Liver (tissue), 2 donors: Measurements from ENCODE around the gene ARIH2.

Source experiments
- GABPA ChIP-seq, 2 donors: IDR thresholded peaks in 1 of 2; conservative IDR thresholded peaks in 1 of 2; 2 replicates each; pipeline ENCODE4 v1.6.1; 2016; ENCODE audit warnings: antibody characterized with exemption in 2 of 2, mild to moderate bottlenecking in 1 of 2, moderate library complexity in 1 of 2
- HNF4A ChIP-seq, 2 donors: conservative IDR thresholded peaks; 2 replicates each; pipeline ENCODE4 v1.6.1; 2016; ENCODE audit warnings: antibody characterized with exemption in 2 of 2, mild to moderate bottlenecking in 2 of 2
- donor health status: healthy.

DNA sequence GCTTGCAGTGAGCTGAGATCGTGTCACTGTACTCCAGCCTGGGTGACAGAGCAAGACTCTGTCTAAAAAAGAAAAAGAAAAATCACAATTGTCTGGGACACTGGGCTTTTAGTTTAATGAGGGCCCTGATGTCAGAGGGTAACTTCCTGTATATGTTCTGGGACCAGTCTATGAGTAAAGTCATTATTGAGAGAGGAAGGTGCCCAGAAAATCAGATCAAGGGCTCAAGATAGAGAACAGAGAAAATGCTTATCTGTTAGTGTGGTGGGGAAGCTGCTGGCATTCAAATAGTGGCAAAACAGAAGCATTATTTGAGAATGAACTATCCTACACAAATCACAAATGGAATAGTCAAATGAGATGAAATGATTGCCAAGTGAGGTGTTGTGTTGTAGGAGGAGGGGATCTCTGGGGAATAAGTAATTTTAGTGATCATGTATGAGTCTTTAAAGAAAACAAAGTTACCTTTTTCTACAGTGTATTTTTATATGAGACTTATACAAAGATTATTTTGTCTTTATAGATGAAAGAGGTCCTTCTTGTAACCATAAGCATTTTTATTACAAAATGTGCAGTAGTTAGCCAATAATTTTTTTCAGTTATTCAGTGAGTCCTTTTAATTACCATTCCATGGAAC lies 13.4 kb downstream of the ARIH2 start:
- TF ChIP-seq GABPA (IDR thresholded peaks at IDR 0.05 in 1 of 2, conservative IDR thresholded peaks at IDR 0.05 in 1 of 2): no peak
- TF ChIP-seq HNF4A (conservative IDR thresholded peaks at IDR 0.05): no peak
